Thyroid gland (tissue), 4 donors: Measurements from ENCODE around the gene PLEKHM1.

ENCODE experiments used
- POLR2A ChIP-seq, 2 donors: fragments of 450-650 bp; IDR thresholded peaks; one replicate each; pipeline ENCODE4 v1.6.1; 2017; ENCODE audit warnings: antibody characterized with exemption in 2 of 2, mild to moderate bottlenecking in 2 of 2, moderate library complexity in 1 of 2
- TF ChIP-seq, protein P1 (sequence below), 6 experiments: fragments of 200-600 bp in 3 of 6; fragments of 450-650 bp in 3 of 6; sonication (generic) in 3 of 6; IDR thresholded peaks; one replicate each; pipeline ENCODE4 v1.5.1; 2016 to 2019; ENCODE audit warnings: antibody characterized with exemption in 6 of 6, mild to moderate bottlenecking in 2 of 6, inconsistent platforms in 1 of 6, moderate library complexity in 1 of 6

DNA sequence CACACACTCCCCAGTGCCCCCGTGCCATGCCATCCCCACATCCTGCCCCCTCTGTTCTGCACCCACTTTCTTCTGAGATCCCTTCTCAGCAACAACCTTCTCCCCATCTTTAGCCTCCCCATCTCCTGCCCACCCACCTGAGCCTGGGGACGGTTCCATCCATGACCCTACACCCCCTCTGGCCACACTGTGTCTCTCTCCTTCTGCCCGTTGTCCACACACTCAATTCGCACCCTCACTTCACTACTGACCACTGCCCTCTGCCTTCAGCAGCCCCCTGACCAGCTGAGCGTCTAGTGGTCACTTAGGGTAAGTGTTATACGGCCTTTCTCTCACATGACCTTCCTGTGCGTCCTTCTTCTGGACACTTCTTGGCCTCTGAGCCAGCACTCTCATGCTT is 64.0 kb downstream of the PLEKHM1 start:
- TF ChIP-seq, protein P1, sequence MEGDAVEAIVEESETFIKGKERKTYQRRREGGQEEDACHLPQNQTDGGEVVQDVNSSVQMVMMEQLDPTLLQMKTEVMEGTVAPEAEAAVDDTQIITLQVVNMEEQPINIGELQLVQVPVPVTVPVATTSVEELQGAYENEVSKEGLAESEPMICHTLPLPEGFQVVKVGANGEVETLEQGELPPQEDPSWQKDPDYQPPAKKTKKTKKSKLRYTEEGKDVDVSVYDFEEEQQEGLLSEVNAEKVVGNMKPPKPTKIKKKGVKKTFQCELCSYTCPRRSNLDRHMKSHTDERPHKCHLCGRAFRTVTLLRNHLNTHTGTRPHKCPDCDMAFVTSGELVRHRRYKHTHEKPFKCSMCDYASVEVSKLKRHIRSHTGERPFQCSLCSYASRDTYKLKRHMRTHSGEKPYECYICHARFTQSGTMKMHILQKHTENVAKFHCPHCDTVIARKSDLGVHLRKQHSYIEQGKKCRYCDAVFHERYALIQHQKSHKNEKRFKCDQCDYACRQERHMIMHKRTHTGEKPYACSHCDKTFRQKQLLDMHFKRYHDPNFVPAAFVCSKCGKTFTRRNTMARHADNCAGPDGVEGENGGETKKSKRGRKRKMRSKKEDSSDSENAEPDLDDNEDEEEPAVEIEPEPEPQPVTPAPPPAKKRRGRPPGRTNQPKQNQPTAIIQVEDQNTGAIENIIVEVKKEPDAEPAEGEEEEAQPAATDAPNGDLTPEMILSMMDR (IDR thresholded peaks at IDR 0.05), result no peak
- TF ChIP-seq POLR2A (IDR thresholded peaks at IDR 0.05), result no peak
